GM19468 (cell line): Measurements from ENCODE around the gene SH3RF3.

Source experiments
- ATAC-seq: cut with Tn5 transposase; IDR thresholded peaks from one replicate; pipeline ENCODE4 v1.9.1; 2021; ENCODE audit warnings: mild to moderate bottlenecking, moderate library complexity, moderate number of reproducible peaks; ENCODE audit not compliant: unreplicated experiment; ENCODE audit errors: extremely low read depth

SH3RF3 gene

GRCh38 chr2:109473616-109474318 lies 344.8 kb downstream of the SH3RF3 start:
- ATAC-seq, result no peak

GRCh38 chr2:109474319-109474825 lies 345.4 kb downstream of the SH3RF3 start:
- no peak for ATAC-seq

DNA sequence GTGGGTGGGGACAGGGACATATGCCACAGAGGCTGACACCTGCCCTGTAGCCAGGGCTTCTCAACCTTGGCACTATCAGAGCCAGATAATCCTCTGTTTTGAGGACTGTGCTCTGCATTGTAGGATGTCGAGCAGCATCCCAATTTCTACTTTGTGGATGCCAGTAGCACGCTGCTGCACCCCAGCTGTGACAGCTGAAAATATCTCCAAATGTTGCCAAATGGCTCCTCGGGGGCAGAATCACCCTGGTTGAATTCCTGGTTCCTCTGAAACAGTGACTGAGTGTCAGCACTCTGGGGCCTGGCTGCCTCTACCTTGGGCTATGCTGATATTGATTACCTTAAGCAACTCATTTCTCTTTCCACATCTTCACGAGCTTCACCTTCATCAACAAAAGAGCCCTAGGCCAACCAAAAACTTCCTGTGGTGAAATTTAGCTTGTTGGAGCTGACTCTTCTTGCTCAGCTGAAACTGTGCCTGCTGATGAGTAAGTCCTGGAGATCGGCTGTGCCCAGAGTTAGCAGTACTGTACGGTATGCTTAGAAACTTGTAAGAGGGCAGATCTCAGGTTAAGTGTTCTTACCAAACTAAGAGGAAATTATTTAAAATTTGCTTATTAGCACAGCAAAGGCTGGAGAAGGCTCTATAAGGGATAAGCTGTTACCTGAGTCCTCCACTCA lies 346.7 kb downstream of the SH3RF3 start:
- no peak for ATAC-seq

DNA sequence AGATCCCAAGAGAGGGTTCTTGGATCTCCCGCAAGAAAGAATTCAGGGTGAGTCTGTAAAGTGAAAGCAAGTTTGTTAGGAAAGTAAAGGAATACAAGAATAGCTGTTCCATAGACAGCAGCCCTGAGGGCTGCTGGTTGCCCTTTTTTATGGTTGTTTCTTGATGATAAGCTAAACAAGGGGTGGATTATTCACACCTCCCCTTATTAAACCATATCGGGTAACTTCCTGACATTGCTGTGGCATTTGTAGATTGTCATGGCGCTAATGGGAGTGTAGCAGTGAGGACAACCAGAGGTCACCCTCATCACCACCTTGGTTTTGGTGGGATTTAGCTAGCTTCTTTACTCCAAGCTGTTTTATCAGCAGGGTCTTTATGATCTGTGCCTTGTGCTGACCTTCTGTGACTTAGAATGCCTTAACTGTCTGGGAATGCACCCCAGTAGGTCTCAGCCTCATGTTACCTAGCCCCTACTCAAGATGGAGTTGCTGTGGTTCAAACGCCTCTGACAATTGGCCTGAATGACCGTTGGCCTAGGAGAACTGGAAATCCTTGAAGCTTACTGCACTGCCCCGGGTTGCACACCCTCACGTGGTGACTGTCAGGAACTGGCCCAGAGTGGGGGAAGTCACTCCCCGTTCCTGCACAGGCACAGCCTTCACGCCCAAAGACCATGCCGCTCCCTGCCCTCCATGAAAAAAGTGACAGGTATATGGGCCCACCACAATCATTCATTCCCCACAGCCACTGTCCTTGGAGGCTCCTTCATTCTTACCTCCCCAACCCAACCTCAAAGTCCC lies 347.8 kb downstream of the SH3RF3 start:
- no peak for ATAC-seq

DNA sequence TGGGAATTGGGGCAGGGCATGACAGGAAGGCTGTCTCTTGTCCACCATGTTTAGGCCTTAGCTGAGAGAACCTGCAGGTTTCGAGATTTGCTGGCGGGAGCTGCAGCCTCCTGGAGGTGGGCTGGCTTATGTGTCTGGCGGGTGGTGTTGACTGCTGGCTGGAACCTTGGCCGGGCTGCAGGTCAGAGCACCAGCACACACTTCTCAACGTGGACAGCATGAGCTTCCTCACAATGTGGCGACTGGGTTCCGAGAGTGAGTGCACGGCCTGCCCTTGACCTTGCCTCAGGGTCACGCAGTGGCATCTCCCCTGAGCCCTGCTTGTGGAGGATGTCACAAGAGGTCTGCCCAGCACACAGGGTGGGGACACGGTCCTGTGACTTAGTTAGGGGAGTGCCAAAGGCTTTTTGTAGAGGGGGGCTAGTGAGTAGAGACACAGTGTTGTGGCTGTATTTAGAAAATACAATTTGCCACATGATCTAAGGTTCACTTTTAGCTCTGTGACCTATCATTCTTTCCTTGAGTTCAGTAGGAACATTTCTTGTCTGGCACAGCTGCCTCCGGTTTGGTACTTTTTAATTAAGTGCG lies 350.0 kb downstream of the SH3RF3 start:
- no peak for ATAC-seq

DNA sequence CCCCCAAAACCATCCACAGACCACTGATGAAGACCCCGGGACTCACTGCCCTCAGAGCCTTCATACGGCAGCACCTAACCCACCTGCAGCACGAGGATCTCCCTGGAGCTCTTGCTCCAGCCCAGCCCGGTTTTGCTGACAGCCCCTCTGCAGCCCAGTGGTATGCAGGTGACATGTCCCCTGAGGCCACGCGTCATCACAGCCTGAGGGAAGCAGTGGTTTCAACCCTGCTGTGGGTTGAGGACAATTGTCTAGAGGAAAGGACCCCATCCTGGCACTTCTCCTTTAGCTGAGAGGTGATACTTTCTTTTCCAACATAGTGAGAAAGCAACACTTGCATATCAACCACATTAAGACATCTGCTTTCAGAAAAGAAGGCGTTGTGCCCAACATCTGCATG lies 350.8 kb downstream of the SH3RF3 start:
- ATAC-seq, result no peak

DNA sequence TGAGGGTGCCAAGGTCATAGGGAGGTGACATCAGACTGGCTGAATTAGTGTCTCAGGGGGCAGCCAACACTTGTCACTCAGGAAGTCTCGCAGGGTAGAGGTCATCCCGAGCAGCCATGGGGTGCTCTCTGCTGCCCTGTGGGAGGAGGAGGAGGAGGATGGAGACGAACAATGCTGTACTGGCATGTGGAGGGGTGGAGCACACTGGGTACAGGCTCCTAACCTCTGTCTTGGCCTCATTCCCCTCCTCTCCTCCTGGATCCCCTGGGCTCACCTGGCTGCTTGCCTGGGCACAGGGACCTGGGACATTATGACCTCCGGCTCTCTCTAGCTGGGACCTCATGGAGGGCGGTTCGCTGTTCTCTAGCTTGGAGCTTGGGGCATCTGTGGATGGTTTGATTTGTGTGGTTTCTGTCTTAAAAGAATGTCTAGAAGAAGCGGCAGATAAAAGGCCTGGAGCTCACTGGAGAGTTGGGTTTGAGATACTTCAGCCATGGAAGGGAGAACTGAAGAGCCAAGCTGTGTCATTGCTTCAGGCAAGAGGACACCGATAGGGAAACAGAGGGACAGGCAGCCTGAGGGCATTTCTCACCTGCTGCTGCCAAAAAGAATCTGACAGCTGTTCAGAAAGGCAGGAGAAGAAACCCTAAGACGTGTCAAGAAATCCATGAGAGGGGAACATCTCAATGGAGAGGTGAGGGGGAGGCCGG lies 351.6 kb downstream of the SH3RF3 start:
- ATAC-seq, result no peak

DNA sequence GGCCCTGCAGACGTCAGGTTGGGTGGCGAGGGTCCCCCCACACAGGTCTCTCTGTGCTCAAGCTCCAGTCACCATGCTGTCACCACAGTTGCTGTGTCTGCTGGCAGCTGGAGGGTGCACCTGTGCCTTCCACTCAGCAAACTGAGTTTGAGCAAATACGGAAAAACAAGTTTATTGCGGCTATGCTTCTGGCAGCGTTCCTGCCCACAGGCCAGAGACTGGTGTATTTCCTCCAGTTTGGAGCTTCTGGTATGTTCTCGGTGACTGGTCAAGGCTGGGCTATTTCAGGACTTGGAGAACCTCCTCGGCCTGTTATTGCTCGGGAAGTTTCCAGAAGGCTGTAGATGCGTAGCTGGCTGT lies 352.2 kb downstream of the SH3RF3 start:
- no peak for ATAC-seq

DNA sequence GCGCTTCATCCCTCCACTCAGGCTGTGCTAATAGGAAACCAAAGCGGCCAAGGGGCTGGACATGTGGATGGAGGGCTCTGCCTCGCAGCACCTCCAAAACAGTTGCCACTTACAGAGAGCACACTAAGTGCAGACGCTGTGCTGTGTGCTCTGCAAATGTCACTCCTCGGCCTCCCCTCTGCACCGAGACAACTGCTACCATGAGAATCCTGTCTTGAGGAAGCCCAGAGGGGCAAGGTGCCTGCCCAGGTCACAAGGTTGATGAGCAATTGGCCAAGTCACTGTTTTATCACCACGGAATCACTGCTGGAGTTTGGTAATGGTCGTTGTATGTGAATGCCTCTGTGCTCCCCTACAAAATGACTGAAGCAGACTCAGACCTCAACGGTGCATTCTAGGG lies 352.6 kb downstream of the SH3RF3 start:
- ATAC-seq, result no peak

GRCh38 chr2:109482361-109482861 lies 353.4 kb downstream of the SH3RF3 start:
- ATAC-seq, result no peak

- ATAC-seq, result no peak
Observed at GRCh38 chr2:109486711-109487535, 357.9 kb downstream of the SH3RF3 start.

GRCh38 chr2:109487536-109487869 lies 358.5 kb downstream of the SH3RF3 start:
- no peak for ATAC-seq

- no peak for ATAC-seq
Observed at GRCh38 chr2:109487871-109488655, 359.1 kb downstream of the SH3RF3 start.

- ATAC-seq, result no peak
Observed at GRCh38 chr2:109489296-109489695, 360.3 kb downstream of the SH3RF3 start.

GRCh38 chr2:109493176-109493935 lies 364.4 kb downstream of the SH3RF3 start:
- ATAC-seq, result no peak

GRCh38 chr2:109494351-109494750 lies 365.3 kb downstream of the SH3RF3 start:
- ATAC-seq, result no peak

GRCh38 chr2:109497463-109497862 lies 368.5 kb downstream of the SH3RF3 start:
- ATAC-seq, result no peak
